Activated naive CD4-positive, alpha-beta T cell treated with anti-CD3 and anti-CD28 coated beads, Interleukin-2, amount 50 U/mL, for 24 hours (primary cell): Measurements from ENCODE around the gene AGPAT4.
"Not testable (repeated sequence)": the region's sequence is repeated elsewhere in the genome, so short reads cannot be mapped to it uniquely, and the experiment has no call there.

Source experiments
- H3K27ac Mint-ChIP-seq: one replicate; pipeline ENCODE4 v1.8.0; 2021; ENCODE audit warnings: mild to moderate bottlenecking, mixed read lengths
- H3K27me3 Mint-ChIP-seq: one replicate; pipeline ENCODE4 v1.8.0; 2021; ENCODE audit warnings: mixed read lengths
- H3K36me3 Mint-ChIP-seq: one replicate; pipeline ENCODE4 v1.8.0; 2021; ENCODE audit warnings: mixed read lengths
- H3K4me1 Mint-ChIP-seq: one replicate; pipeline ENCODE4 v1.8.0; 2021; ENCODE audit warnings: mixed read lengths
- H3K4me3 Mint-ChIP-seq: one replicate; pipeline ENCODE4 v1.8.0; 2021; ENCODE audit warnings: mild to moderate bottlenecking, mixed read lengths
- H3K9me3 Mint-ChIP-seq: one replicate; pipeline ENCODE4 v1.8.0; 2021; ENCODE audit warnings: mixed read lengths

Gene AGPAT4

DNA sequence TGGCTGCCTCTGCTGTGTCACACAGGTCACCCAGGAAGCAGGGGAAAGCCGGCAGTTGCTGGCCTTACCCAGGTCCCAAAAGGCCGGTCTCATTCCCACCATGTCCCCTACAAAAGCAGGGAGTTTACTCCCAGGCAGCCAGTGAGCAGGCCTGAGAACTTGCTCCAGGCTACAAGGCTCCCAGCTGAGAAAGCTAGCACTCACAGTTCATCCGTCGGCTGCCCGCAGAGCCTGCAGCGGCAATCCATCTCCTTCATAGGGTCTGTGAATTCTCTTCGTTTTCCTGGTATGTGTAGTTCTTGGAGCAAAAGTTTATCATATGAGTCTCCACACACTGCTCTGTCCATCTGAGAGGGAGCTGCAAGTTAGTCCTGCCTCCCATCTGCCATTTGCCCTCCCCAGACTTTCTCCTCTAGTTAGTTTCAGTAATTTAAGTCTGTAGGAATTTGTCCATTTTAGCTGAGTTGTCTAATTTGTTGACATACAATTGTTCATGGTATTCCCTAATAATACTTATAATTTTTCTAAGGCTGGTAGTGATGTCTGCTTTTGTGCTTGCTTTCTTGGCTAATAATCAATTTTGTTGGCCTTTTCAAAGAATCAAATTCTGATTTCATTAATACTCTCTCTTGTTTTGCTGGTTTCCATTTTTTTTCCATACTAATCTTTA is 146.7 kb downstream of the AGPAT4 start:
- Mint-ChIP-seq H3K4me3 (no peak overlapping the region), H3K27ac (no peak overlapping the region), H3K36me3 (peaks cover 56% of the 10 kb centered on the region), H3K4me1 (peaks cover 27% of the 10 kb centered on the region), H3K27me3 (no peaks in the 10 kb centered on the region), H3K9me3 (peaks cover 12% of the 10 kb centered on the region)

DNA sequence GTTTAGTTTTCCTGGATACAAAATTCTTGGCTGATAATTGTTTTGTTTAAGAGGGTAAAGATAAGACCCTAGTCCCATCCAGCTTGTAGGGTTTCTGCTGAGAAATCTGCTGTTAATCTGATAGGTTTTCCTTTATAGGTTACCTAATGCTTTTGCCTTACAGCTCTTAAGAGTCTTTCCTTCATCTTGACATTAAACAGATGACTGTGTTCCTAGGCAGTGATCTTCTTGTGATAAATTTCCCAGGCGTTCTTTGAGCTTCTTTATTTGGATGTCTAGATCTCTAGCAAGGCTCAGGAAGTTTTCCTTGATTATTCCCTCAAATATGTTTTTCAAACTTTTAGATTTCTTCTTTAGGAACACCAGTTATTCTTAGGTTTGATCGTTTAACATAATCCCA is 148.3 kb downstream of the AGPAT4 start:
- no peak overlapping the region for H3K4me3 Mint-ChIP-seq
- H3K27ac Mint-ChIP-seq, result no peak overlapping the region
- peaks cover 15% of the 10 kb centered on the region for H3K9me3 Mint-ChIP-seq
- H3K36me3 Mint-ChIP-seq, result peaks cover 70% of the 10 kb centered on the region
- no peaks in the 10 kb centered on the region for H3K27me3 Mint-ChIP-seq
- peaks cover 27% of the 10 kb centered on the region for H3K4me1 Mint-ChIP-seq

DNA sequence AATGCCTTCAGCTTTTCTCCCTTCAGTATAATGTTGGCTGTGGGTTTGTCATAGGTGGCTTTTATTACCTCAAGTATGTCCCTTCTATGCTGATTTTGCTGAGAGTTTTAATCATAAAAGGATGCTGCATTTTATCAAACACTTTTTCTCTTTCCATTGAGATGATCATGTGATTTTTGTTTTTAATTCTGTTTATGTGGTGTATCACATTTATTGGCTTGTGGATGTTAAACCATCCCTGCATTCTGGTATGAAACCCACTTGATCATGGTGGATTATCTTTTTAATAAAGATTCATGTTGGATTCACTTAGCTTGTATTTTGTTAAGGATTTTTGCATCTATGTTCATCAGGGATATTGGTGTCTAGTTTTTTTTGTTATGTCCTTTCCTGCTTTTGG is 150.5 kb downstream of the AGPAT4 start:
- H3K4me3 Mint-ChIP-seq, H3K27ac Mint-ChIP-seq, H3K27me3 Mint-ChIP-seq: not testable (repeated sequence)
- peaks cover 22% of the 10 kb centered on the region for H3K9me3 Mint-ChIP-seq
- H3K36me3 Mint-ChIP-seq, result peaks cover 78% of the 10 kb centered on the region
- H3K4me1 Mint-ChIP-seq, result peaks cover 16% of the 10 kb centered on the region

DNA sequence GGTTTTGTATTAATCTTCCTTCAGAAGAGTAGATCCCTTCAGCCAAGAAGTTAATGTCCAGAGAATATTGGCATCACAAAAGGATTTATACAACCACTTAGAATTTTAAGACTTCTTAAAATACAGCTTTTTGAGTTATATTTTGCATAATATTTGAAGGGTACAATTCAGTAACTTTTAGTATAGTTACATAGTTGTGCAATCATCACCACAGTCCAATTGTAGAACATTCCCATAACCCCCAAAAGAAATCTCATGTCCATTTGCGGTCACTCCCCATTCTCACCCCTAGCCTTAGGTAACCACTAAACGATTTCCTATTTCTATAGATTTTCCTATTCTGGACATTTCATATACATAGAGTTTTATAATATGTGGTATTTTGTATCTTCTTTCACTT is 155.9 kb downstream of the AGPAT4 start:
- Mint-ChIP-seq H3K27ac (no peak overlapping the region), H3K4me3 (no peak overlapping the region), H3K4me1 (no peaks in the 10 kb centered on the region), H3K9me3 (peaks cover 10% of the 10 kb centered on the region), H3K27me3 (no peaks in the 10 kb centered on the region), H3K36me3 (peaks cover 65% of the 10 kb centered on the region)

DNA sequence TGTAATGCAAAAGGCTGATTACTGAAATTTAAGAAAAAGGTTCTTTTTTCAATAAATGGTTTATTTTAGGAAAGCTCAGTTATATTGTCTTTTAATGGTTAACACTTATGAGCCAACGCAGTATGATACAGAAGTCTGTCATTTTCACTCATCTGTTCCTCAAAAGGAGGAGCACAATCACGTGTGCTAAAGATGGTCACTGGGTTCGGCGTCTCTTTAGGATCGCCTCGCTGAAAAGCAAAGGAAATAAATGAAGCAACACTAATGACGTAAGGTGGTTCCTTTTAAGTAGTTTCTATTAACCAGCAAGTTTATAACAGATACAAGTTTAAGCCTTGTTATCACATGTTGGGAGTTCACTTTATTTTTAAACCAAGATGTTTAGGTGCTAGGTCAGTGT is 156.6 kb downstream of the AGPAT4 start:
- no peak overlapping the region for H3K4me3 Mint-ChIP-seq
- H3K27me3 Mint-ChIP-seq, result no peaks in the 10 kb centered on the region
- peaks cover 10% of the 10 kb centered on the region for H3K9me3 Mint-ChIP-seq
- no peak overlapping the region for H3K27ac Mint-ChIP-seq
- peaks cover 64% of the 10 kb centered on the region for H3K36me3 Mint-ChIP-seq
- peaks cover 1% of the 10 kb centered on the region for H3K4me1 Mint-ChIP-seq

DNA sequence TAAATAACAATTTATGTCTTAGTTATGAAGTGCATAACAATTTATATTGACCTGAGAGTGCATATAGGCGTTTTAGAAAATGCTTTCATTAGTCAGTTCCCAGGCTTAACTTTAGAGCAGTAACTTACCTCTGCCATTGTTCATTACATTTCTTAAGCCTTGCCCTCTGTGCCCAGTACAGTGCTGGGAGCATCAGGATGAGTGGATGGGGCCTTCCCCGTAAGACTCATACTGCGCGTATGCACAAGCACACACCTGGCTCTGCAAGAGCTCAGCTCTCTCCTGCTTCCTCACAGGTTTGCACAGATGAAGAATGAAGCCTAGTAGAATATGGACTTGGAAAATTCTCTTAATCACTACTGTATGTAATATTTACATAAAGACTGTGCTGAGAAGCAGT is 157.3 kb downstream of the AGPAT4 start:
- H3K36me3 Mint-ChIP-seq, result peaks cover 60% of the 10 kb centered on the region
- H3K27me3 Mint-ChIP-seq, result no peaks in the 10 kb centered on the region
- no peak overlapping the region for H3K4me3 Mint-ChIP-seq
- H3K27ac Mint-ChIP-seq, result no peak overlapping the region
- peaks cover 10% of the 10 kb centered on the region for H3K9me3 Mint-ChIP-seq
- peaks cover 9% of the 10 kb centered on the region for H3K4me1 Mint-ChIP-seq

DNA sequence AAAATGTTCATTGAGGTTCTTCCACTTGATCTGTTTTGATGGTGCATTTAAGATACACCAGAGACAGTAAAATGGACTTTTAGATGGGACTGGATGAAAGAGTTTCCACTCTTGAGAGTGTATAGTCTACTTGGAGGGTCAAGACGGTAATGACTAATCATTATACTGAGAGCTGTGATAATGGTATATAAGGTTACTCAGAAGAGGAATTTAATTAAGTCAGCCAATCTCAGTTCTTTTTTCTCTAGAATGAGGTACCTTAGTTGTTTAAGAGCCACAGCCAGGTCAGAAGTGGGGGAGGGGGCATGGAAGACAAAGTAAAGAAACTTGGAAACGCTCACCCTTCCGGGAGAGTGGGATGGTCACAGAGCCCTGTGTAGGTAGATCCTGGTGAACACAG is 158.4 kb downstream of the AGPAT4 start:
- H3K4me3 Mint-ChIP-seq, result no peak overlapping the region
- peaks cover 20% of the 10 kb centered on the region for H3K4me1 Mint-ChIP-seq
- H3K27ac Mint-ChIP-seq, result no peak overlapping the region
- no peaks in the 10 kb centered on the region for H3K27me3 Mint-ChIP-seq
- peaks cover 52% of the 10 kb centered on the region for H3K36me3 Mint-ChIP-seq
- H3K9me3 Mint-ChIP-seq, result peaks cover 6% of the 10 kb centered on the region

DNA sequence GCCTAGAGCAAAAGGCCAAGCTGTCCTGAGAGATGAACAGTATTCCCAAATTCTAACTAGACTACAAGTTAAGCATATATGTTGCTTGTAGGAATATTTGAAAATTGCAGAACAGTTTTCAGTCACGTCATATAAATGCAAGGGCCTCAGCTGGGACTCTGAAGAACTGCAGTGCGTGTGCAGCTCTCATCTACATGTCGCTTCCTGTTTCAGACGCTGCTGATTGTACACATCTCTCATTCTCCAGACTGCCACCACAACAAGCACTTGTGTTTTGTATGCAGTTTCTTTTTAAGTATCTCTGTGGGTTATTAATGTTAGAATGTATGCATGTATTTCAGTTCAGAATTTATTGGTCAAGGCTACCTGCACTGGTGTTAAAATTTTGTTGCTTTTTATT is 162.6 kb downstream of the AGPAT4 start:
- H3K27me3 Mint-ChIP-seq, result no peaks in the 10 kb centered on the region
- peaks cover 24% of the 10 kb centered on the region for H3K4me1 Mint-ChIP-seq
- no peaks in the 10 kb centered on the region for H3K9me3 Mint-ChIP-seq
- H3K27ac Mint-ChIP-seq, result peak overlapping the region; percentile 3
- H3K4me3 Mint-ChIP-seq, result peak overlapping the region; percentile 5
- peaks cover 33% of the 10 kb centered on the region for H3K36me3 Mint-ChIP-seq

DNA sequence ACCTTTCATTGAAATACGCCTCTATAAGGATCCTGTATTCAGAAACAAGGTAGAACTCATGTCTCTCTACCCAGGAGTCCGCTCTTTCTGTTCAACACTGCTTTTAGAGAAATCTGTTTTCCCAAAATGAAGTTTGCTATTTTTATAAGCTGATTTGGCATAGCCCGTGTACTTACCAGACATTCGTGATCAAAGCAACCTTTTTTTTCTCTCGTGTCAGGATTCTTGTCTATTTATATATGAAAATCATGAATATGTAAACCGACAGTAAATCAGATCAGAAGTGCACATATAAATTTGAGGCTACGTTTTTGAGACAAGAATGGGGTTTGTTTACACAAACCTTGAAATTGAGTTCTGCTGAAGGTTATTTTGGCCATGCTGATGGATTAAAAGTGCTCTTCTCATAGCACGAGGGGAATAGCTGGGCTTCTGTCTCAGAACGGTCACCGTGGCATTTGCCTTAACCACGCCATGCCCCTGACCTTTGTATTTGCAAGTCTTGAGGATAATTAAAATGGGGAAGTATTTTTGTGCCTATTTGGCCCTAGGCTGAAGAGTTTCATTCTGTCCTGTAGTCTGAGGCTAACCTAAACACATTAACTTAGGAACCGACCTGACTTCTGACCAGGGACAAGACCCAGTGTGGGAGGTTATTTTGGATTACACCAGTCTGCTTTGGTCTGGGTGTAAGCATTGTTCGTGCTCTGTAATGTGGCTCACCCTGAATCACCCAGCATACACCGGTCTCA is 163.7 kb downstream of the AGPAT4 start:
- Mint-ChIP-seq H3K4me3 (no peak overlapping the region), H3K27ac (peak overlapping the region; percentile 72), H3K4me1 (peaks cover 24% of the 10 kb centered on the region), H3K9me3 (no peaks in the 10 kb centered on the region), H3K36me3 (peaks cover 30% of the 10 kb centered on the region), H3K27me3 (no peaks in the 10 kb centered on the region)

DNA sequence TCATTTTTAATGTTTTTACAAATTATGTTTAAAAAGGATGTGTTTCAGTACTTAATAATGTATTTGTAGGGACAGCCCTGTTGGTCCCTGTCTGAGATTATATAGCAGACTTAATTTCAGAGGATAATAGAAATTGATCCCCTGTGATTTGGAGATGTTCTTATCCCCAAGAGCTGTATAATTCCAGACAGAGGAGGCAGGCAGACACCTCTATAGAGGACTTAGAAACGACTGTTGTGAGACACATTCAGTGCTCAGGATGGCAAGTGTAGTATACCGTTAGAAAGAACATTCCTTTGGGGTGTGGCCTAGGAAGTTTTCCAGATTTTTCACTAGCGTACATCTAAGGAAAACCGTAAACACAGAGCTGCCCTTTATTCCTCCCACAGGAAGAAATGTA is 164.5 kb downstream of the AGPAT4 start:
- Mint-ChIP-seq H3K27ac (no peak overlapping the region), H3K9me3 (no peaks in the 10 kb centered on the region), H3K4me1 (peaks cover 24% of the 10 kb centered on the region), H3K36me3 (peaks cover 29% of the 10 kb centered on the region), H3K27me3 (no peaks in the 10 kb centered on the region), H3K4me3 (no peak overlapping the region)

DNA sequence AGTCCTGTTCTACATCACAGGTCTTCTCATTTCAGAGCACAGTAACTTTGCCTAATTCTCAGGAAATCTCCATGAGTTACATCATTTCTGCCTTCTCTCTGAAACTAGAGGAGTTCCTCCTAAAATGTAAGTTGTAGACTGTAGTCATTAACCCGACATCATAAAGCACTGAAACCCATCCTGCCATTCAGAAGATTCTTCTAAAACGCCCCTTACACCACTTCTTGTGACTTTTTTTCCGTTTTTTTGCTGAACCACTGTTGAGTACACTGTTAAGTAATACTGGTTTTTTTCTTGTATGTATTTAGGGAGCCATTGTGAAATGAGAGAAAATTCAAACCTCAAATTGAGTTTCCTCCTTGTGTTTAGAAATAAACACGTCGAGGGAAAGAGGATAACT is 164.9 kb downstream of the AGPAT4 start:
- H3K4me3 Mint-ChIP-seq, result no peak overlapping the region
- H3K4me1 Mint-ChIP-seq, result peaks cover 24% of the 10 kb centered on the region
- no peaks in the 10 kb centered on the region for H3K9me3 Mint-ChIP-seq
- peaks cover 29% of the 10 kb centered on the region for H3K36me3 Mint-ChIP-seq
- no peaks in the 10 kb centered on the region for H3K27me3 Mint-ChIP-seq
- peak overlapping the region; percentile 19 for H3K27ac Mint-ChIP-seq

DNA sequence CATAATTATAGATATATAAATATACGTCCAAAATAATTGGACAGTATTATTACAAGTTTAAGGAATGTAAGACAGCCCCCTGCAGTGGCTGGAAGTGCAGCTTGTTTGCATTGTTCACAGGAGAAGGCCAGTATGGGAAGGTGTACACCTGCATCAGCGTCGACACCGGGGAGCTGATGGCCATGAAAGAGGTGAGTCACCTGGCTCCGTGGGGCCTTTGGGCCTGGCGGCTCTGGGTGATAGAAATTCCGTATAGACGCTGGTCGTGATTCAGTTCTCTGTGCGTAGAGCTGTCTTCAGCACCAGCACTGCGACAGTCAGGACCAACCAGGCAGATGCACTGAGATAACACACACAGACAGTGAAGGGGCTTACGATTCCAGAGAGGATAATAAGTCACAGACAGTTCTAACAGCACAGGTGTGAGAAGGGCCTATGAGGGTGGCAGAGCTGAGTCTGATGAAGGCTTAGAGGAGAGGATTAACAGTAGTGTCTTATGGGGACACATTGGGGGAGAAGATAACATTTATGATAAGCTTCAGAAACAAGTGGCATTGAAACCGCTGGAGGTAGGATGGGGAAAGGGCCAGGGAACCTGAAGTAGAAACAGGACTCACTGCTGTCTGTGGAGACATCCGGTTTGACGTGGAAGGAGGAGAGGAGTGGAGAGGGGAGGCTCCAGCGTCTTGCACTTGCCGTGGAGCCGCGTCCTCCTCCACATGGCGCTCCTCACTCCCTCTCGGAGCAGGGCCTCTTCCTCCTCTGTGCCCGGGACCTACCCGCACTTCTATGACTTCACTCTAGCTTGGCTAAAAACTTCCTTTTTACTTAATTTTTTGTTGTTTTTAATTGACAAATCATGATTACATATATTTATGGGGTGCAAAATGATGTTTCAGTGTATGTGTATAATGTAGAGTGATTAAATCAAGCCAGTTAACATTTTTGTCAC is 165.8 kb downstream of the AGPAT4 start:
- H3K27me3 Mint-ChIP-seq, result no peaks in the 10 kb centered on the region
- H3K4me1 Mint-ChIP-seq, result peaks cover 24% of the 10 kb centered on the region
- H3K4me3 Mint-ChIP-seq, result no peak overlapping the region
- no peak overlapping the region for H3K27ac Mint-ChIP-seq
- H3K9me3 Mint-ChIP-seq, result no peaks in the 10 kb centered on the region
- peaks cover 33% of the 10 kb centered on the region for H3K36me3 Mint-ChIP-seq

DNA sequence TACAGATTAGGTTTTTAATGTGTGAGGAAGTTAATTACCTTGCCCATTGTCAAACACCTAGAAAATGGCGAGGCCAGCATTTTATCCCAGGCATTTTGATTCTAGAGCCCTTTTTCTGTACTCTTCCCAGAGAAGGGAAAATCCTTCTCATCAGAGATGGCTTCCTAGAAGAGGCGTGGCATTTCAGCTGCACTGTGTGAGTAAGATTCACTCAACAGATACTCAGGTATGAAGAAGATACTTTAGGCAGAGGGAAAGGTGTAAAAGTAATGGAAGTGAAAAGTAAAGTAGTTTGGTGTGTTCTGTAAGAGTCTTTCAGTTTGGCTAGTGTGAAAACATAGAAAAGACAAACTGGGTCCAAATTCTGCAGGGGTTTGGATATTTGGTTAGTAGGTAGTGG is 168.5 kb downstream of the AGPAT4 start:
- H3K27me3 Mint-ChIP-seq, result no peaks in the 10 kb centered on the region
- peak overlapping the region; percentile 13 for H3K27ac Mint-ChIP-seq
- H3K4me1 Mint-ChIP-seq, result peaks cover 3% of the 10 kb centered on the region
- no peaks in the 10 kb centered on the region for H3K9me3 Mint-ChIP-seq
- H3K4me3 Mint-ChIP-seq, result no peak overlapping the region
- H3K36me3 Mint-ChIP-seq, result peaks cover 25% of the 10 kb centered on the region

DNA sequence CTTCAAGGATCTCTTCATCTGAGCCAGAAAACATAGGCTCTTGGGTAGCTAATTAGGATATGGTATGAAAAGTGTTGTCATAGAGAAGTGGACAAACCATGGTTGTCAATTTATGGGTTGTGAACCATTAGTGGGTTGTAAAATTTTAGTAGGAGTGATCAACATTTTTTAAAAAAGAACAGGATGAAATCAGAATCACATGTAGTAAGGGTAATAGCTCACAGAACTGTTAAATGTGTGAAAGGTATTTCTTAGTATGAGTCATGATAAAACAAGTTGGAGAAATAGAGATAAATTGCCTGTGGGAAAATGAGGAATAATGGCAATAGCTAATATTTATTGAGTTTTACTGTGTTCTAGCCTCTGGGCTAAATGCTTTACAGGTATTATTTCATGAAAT is 168.9 kb downstream of the AGPAT4 start:
- H3K4me1 Mint-ChIP-seq, result no peaks in the 10 kb centered on the region
- H3K36me3 Mint-ChIP-seq, result peaks cover 22% of the 10 kb centered on the region
- H3K27ac Mint-ChIP-seq, result no peak overlapping the region
- no peaks in the 10 kb centered on the region for H3K27me3 Mint-ChIP-seq
- H3K4me3 Mint-ChIP-seq, result no peak overlapping the region
- H3K9me3 Mint-ChIP-seq, result no peaks in the 10 kb centered on the region

DNA sequence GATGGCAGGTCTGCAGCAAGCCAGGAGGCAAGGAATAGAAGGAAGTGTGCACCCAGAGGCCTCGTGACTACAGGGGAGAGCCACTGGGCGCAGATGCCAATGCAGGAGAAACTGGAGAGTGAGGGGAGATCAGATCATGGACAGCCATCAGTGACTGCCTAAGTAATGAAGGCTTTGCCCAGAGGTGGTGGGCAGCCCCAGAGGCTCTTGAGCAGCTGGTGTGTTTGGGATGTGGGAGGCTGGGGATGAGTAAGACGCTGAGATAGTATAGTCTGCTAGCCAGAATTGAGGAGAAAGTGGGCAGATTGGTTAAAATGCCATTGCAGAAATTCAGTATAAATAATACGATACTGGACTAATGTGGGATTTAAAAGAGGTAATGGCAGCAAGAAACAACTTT is 170.4 kb downstream of the AGPAT4 start:
- Mint-ChIP-seq H3K27ac (no peak overlapping the region), H3K4me3 (no peak overlapping the region), H3K9me3 (no peaks in the 10 kb centered on the region), H3K27me3 (no peaks in the 10 kb centered on the region), H3K36me3 (peaks cover 23% of the 10 kb centered on the region), H3K4me1 (no peaks in the 10 kb centered on the region)

DNA sequence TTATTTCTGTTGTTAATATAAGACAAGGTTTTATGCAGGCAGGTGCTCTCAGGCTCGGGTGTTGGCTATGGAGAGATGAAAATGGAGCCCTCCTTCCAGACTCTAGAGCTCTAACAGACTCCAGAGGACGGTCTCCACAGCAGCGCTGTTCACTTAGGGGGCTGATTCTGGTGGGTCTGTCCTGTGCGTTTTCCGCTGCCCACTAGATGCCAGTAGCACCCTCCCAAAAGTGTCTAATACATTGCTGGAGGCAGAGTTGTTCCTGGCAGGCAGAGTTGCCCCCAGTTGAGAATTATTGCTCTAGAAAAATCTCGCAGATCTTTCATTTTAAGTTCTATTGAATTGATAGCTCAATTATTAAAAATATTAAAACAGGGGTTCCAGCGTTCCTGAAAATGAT is 172.3 kb downstream of the AGPAT4 start:
- Mint-ChIP-seq H3K27me3 (no peaks in the 10 kb centered on the region), H3K4me1 (no peaks in the 10 kb centered on the region), H3K36me3 (peaks cover 25% of the 10 kb centered on the region), H3K9me3 (no peaks in the 10 kb centered on the region), H3K4me3 (no peak overlapping the region), H3K27ac (no peak overlapping the region)
